H1 (cell line): Measurements from ENCODE around the gene ATP5F1C. TPM values are rescaled to one million over a fixed set of nuclear protein-coding genes. Genes with fewer than 3 reads are reported as not detected.

Experiments
- CEBPB ChIP-seq: IDR thresholded peaks from 2 replicates; pipeline ENCODE4 v1.6.1; 2012; ENCODE audit warnings: low read depth, low read length
- CHD1 ChIP-seq: IDR thresholded peaks from 2 replicates; pipeline ENCODE4 v1.6.1; 2012; ENCODE audit warnings: low read depth, low read length, improper control_type of control experiment
- HDAC6 ChIP-seq: IDR thresholded peaks from one replicate; pipeline ENCODE4 v1.7.1; 2012; ENCODE audit warnings: low read depth, mild to moderate bottlenecking, inconsistent platforms, low read length, moderate library complexity
- RNF2 ChIP-seq: fragments of 200-900, 300-1000 bp; sonication (generic); IDR thresholded peaks from 2 replicates; pipeline ENCODE4 v1.7.1; 2016; ENCODE audit warnings: borderline replicate concordance, low read depth, mild to moderate bottlenecking, antibody characterized with exemption, low read length; ENCODE audit not compliant: poor library complexity, severe bottlenecking; ENCODE audit errors: missing control alignments
- SAP30 ChIP-seq: fragments of 300-600 bp; sonication (generic); IDR thresholded peaks from 2 replicates; pipeline ENCODE4 v1.7.1; 2012; ENCODE audit warnings: low read length, moderate library complexity, mild to moderate bottlenecking, inconsistent platforms; ENCODE audit not compliant: insufficient read depth, insufficient replicate concordance
- polyA plus RNA-seq, 7 experiments: library from polyadenylated mRNA; depleted of rRNA in 3 of 7; stranded (reverse) in 5 of 7; unstranded in 2 of 7; fragments of >200 nt in 5 of 7; fragments of 200-250 nt in 2 of 7; gene quantifications; 1 replicate in 5 of 7; 2 replicates in 1 of 7; 4 replicates in 1 of 7; pipeline versions ENCODE4 v1.2.1 to v1.2.3, GENCODE V29; 2011 to 2013; ENCODE audit warnings: missing spikeins in 2 of 7, mixed read lengths in 2 of 7
- total RNA-seq: library from RNA; stranded (reverse); fragmentation: NEBNext Ultra II Directional; extraction: Animal tissue kit (Norgen Biotek cat#: 25700); gene quantifications from 2 replicates; pipeline ENCODE4 v1.2.1, GENCODE V29; 2021
- TF ChIP-seq, protein P1 (sequence below): fragments of 300-600 bp; sonication (generic); IDR thresholded peaks from 2 replicates; pipeline ENCODE4 v1.7.1; 2012; ENCODE audit warnings: low read length, moderate library complexity, mild to moderate bottlenecking, inconsistent platforms; ENCODE audit not compliant: insufficient replicate concordance
- TF ChIP-seq, protein P2 (sequence below): IDR thresholded peaks from 2 replicates; pipeline ENCODE4 v1.6.1; 2012; ENCODE audit warnings: low read length, inconsistent platforms

The ATP5F1C gene
- total and polyA plus RNA-seq, 2 of the 8 experiments (the other 6 are each of a cell fraction or from before 2014, with no cell fraction given) = 221 to 265 TPM

DNA sequence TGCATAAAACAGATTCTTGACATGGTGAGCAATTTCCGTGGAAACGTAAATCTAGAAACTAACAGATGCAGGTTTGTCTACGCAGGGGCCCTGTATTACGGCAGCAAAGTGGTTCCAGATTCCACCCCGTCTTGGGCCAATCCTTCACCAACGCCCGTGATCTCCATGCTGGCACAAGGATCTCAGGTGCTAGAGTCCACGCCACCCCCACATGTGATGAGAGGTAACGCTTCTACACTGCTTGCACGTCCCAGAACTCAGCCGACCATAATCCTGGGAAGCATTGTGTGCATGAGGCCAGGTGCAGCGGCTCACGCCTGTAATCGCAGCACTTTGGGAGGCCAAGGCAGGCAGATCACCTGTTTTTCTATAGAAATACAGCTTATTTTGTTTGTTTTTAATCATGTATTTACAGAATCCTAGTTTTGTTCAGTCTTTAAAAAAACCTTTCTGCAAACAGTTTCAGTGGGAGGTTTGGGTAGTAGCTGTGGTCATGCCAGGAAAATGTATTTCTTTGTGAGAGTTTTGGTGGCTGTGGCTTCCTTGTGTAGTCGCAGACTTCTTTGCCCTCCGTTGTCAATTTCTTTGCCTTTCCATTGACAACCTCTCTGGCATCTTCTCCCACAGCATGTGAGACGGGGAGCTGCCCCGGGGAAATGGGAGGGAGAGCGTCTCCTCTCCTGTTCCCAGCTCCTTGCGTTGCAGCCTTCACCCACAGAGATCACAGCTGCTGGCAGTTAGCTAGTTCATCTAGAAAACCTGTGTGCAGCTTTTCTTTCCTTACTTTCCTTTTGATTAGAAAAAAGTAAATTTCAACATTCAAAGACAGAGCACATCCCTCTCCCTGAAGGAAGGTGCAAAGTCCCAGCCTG lies 49.2 kb upstream of the ATP5F1C start (continued):
- TF ChIP-seq, protein P1, sequence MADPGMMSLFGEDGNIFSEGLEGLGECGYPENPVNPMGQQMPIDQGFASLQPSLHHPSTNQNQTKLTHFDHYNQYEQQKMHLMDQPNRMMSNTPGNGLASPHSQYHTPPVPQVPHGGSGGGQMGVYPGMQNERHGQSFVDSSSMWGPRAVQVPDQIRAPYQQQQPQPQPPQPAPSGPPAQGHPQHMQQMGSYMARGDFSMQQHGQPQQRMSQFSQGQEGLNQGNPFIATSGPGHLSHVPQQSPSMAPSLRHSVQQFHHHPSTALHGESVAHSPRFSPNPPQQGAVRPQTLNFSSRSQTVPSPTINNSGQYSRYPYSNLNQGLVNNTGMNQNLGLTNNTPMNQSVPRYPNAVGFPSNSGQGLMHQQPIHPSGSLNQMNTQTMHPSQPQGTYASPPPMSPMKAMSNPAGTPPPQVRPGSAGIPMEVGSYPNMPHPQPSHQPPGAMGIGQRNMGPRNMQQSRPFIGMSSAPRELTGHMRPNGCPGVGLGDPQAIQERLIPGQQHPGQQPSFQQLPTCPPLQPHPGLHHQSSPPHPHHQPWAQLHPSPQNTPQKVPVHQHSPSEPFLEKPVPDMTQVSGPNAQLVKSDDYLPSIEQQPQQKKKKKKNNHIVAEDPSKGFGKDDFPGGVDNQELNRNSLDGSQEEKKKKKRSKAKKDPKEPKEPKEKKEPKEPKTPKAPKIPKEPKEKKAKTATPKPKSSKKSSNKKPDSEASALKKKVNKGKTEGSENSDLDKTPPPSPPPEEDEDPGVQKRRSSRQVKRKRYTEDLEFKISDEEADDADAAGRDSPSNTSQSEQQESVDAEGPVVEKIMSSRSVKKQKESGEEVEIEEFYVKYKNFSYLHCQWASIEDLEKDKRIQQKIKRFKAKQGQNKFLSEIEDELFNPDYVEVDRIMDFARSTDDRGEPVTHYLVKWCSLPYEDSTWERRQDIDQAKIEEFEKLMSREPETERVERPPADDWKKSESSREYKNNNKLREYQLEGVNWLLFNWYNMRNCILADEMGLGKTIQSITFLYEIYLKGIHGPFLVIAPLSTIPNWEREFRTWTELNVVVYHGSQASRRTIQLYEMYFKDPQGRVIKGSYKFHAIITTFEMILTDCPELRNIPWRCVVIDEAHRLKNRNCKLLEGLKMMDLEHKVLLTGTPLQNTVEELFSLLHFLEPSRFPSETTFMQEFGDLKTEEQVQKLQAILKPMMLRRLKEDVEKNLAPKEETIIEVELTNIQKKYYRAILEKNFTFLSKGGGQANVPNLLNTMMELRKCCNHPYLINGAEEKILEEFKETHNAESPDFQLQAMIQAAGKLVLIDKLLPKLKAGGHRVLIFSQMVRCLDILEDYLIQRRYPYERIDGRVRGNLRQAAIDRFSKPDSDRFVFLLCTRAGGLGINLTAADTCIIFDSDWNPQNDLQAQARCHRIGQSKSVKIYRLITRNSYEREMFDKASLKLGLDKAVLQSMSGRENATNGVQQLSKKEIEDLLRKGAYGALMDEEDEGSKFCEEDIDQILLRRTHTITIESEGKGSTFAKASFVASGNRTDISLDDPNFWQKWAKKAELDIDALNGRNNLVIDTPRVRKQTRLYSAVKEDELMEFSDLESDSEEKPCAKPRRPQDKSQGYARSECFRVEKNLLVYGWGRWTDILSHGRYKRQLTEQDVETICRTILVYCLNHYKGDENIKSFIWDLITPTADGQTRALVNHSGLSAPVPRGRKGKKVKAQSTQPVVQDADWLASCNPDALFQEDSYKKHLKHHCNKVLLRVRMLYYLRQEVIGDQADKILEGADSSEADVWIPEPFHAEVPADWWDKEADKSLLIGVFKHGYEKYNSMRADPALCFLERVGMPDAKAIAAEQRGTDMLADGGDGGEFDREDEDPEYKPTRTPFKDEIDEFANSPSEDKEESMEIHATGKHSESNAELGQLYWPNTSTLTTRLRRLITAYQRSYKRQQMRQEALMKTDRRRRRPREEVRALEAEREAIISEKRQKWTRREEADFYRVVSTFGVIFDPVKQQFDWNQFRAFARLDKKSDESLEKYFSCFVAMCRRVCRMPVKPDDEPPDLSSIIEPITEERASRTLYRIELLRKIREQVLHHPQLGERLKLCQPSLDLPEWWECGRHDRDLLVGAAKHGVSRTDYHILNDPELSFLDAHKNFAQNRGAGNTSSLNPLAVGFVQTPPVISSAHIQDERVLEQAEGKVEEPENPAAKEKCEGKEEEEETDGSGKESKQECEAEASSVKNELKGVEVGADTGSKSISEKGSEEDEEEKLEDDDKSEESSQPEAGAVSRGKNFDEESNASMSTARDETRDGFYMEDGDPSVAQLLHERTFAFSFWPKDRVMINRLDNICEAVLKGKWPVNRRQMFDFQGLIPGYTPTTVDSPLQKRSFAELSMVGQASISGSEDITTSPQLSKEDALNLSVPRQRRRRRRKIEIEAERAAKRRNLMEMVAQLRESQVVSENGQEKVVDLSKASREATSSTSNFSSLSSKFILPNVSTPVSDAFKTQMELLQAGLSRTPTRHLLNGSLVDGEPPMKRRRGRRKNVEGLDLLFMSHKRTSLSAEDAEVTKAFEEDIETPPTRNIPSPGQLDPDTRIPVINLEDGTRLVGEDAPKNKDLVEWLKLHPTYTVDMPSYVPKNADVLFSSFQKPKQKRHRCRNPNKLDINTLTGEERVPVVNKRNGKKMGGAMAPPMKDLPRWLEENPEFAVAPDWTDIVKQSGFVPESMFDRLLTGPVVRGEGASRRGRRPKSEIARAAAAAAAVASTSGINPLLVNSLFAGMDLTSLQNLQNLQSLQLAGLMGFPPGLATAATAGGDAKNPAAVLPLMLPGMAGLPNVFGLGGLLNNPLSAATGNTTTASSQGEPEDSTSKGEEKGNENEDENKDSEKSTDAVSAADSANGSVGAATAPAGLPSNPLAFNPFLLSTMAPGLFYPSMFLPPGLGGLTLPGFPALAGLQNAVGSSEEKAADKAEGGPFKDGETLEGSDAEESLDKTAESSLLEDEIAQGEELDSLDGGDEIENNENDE = no peak
- TF ChIP-seq CHD1 (no peak), SAP30 (no peak), RNF2 (no peak), HDAC6 (no peak), CEBPB (no peak)
- TF ChIP-seq, protein P2, sequence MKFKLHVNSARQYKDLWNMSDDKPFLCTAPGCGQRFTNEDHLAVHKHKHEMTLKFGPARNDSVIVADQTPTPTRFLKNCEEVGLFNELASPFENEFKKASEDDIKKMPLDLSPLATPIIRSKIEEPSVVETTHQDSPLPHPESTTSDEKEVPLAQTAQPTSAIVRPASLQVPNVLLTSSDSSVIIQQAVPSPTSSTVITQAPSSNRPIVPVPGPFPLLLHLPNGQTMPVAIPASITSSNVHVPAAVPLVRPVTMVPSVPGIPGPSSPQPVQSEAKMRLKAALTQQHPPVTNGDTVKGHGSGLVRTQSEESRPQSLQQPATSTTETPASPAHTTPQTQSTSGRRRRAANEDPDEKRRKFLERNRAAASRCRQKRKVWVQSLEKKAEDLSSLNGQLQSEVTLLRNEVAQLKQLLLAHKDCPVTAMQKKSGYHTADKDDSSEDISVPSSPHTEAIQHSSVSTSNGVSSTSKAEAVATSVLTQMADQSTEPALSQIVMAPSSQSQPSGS = no peak
